ENCODE results near the gene LRRC71. TPM values are rescaled to one million over a fixed set of nuclear protein-coding genes. Genes with fewer than 3 reads are reported as not detected.

The LRRC71 gene
- total RNA-seq, 1 experiment from 2014 or later: not detected

DNA sequence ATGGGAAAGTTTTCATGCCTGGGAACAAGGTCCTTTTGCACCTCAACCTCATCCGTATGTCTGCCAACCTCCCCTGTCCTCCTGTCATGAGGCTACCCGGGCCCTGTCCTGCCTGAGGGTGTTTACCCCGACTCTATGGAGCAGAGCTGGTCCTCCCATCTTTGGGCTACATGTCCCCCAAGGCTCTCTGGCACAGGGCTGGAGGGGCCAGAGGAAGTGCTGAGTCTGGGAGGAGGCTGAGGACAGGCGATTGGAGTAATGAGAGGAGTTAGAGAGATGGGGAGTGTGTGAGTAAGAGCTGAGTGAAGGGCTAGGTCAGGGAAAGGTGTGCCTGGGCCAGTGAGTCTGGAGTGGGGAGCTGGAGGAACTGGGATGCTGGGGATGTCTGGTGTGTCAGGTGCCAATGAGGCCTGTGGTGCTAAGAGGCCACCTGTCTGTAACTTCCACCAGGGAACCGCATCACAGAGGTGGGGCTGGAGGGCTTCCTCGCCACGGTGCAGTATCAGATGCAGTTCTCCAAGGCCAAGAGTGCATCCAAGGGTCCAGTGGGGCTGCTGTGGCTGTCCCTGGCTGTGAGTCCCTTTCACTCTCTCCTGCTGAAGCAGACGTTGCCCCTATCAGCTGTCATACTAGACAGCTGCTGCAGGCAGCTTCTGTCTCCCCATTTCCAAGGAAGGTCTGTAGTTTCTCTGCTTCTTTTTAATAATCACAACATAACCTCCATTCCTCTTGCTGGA lies 11.7 kb downstream of the LRRC71 start:
- Histone ChIP-seq H3K27me3 (replicated peaks) (no peaks in the 10 kb centered on the region), H3K4me1 (replicated peaks) (peaks cover 18% of the 10 kb centered on the region), H3K27ac (no peak overlapping the region), H3K9me3 (replicated peaks) (no peaks in the 10 kb centered on the region), H3K4me3 (no peak overlapping the region), H3K36me3 (peaks cover 10% of the 10 kb centered on the region)
- no peak for DNase-seq (ENCODE audit: low read depth in 1 of 2, low spot score in 2 of 2)

DNA sequence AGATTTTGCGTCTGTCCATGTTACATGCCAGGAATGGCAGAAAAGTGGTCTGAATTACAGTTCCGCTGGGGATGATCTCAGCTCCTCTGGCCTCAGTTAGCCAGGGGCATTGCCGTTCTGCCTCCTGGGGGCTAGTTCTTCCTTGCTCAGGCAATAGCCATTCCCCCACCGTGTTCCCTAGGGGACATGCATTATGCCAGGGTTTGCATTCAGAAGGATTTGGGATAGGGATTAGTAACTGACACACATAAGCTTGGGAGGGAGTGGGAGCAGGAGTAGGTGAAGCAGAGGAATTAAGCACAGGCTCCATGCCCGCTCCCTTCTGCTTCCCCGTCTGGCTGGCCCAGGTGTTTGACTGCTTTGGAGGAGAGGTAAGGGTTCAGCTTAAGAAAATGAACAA lies 12.7 kb downstream of the LRRC71 start:
- H3K4me3 ChIP-seq: no peak overlapping the region
- peaks cover 13% of the 10 kb centered on the region for H3K36me3 ChIP-seq
- no peaks in the 10 kb centered on the region for H3K9me3 ChIP-seq (replicated peaks)
- no peak for DNase-seq (ENCODE audit: low read depth in 1 of 2, low spot score in 2 of 2)
- peaks cover 10% of the 10 kb centered on the region for H3K4me1 ChIP-seq (replicated peaks)
- no peak overlapping the region for H3K27ac ChIP-seq
- no peaks in the 10 kb centered on the region for H3K27me3 ChIP-seq (replicated peaks)

DNA sequence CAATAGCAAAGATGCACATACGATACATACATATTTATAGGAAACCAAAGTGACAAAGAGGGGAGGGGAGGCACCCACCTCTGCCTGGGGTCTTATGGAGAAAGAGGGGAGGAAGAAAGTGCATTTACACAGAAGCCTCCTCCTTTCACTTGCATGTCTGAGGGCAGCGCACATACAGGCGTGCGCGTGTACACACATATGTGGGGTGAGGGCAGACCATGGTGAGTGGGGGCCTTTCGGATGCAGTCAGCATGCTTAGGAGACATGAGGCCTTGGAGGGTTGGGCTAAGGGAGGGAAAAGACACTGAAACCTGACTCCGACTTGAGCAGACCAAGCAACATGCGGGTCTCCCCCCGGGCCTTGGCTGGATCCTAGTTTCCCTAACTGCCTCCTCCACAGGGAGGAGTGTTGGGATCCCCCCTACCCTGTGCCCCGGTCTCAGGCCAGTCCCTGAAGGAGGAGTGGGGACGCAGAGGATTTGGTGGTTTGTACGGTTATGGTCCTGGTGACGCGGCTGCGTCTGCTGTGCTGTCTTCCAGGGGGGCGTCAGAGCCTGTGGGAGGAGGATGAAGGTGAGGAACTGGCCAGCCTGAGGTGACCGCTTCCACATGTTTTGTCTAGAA lies 15.2 kb downstream of the LRRC71 start:
- Histone ChIP-seq H3K36me3 (peaks cover 29% of the 10 kb centered on the region), H3K9me3 (replicated peaks) (no peaks in the 10 kb centered on the region), H3K27ac (no peak overlapping the region), H3K4me1 (replicated peaks) (peaks cover 10% of the 10 kb centered on the region), H3K27me3 (replicated peaks) (no peaks in the 10 kb centered on the region), H3K4me3 (no peak overlapping the region)
- DNase-seq (ENCODE audit: low read depth in 1 of 2, low spot score in 2 of 2): no peak

DNA sequence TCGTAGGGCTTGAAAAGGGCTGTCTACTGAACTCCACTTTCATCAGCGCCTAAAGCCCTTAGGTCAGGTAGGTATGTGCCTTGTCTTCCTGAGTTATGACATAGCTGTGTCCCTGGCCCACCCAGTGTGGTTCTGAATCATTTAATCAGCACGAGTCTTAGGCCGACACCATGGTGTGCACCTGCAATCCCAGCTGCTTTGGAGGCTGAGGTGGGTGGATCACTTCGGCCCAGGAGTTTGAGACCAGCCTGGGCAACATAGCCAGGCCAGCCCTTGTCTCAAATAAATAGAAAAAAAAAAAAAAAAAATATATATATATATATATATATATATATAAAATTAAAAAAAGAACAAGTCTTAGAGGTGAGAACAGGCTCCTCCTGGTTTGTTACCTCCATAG lies 15.8 kb downstream of the LRRC71 start:
- no peaks in the 10 kb centered on the region for H3K27me3 ChIP-seq (replicated peaks)
- no peak overlapping the region for H3K27ac ChIP-seq
- DNase-seq (ENCODE audit: low read depth in 1 of 2, low spot score in 2 of 2): no peak
- peaks cover 32% of the 10 kb centered on the region for H3K36me3 ChIP-seq
- no peak overlapping the region for H3K4me3 ChIP-seq
- H3K4me1 ChIP-seq (replicated peaks): peaks cover 7% of the 10 kb centered on the region
- no peaks in the 10 kb centered on the region for H3K9me3 ChIP-seq (replicated peaks)

DNA sequence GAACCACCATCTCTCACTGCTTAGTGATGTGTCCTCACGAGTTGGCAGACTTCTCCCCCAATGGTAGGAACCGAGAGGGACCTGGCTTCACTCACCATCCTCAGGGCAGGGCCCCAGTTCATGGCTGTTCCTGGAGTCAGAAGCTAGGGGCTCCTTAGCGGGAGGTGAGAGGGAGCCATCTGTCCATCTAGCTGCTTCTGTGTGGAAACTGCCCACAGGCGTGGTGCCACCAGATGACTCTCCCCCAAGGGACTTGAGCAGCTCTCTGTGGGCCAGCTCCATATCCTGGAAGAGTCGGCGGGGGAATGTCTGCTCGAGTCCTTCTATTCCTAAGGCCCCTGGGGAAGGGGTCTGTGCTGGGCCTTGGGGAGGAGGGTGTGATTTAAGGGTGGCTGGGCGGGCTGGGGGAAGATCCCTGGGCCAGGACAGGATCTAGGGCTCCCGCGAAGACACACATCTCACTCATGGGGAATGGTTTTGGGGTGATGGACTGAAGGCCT lies 16.3 kb downstream of the LRRC71 start:
- no peak for DNase-seq (ENCODE audit: low read depth in 1 of 2, low spot score in 2 of 2)
- Histone ChIP-seq H3K9me3 (replicated peaks) (no peaks in the 10 kb centered on the region), H3K4me1 (replicated peaks) (peaks cover 3% of the 10 kb centered on the region), H3K27me3 (replicated peaks) (no peaks in the 10 kb centered on the region), H3K36me3 (peaks cover 38% of the 10 kb centered on the region), H3K27ac (no peak overlapping the region), H3K4me3 (no peak overlapping the region)

DNA sequence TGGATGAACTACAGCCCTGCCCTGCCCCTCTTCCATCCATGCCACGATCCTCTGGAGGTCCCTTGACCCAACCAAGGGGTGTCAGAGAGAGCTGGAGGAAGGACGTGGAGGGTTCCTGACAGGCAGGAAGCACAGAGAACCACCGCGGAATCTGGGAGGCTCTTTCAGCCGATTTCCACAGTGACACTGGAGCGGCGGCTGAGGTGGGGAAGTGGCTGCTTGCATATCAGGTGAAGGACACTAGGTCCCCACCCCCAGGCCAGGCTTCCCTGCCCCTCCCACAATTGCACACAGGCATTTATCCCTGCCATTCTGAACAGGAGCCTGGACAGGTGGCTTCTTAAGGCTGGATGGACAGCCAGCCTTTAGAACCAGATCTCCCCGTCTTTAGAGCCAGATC lies 17.5 kb downstream of the LRRC71 start:
- H3K4me1 ChIP-seq (replicated peaks): no peaks in the 10 kb centered on the region
- DNase-seq (ENCODE audit: low read depth in 1 of 2, low spot score in 2 of 2): no peak

DNA sequence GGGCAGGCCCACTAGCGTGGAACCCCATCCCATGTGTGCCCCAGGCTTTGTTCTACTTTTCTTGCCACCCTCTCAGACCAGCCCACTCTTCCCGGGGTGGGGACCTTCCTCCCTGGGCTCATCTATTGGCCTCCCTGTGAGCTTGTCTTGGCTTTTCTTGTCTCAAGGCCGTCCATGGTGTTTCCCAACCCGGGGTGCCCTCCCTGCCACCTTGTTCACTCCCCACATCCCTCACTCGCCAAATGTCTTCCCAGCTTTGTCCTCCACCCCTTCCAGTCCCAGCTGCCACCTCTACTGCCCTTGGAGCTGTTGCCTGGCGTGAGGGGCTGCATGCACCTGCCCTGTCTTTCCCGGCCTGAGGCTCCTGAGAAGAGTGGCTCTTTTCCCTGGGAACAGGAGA lies 18.4 kb downstream of the LRRC71 start:
- Histone ChIP-seq H3K27ac (no peak overlapping the region), H3K36me3 (peaks cover 55% of the 10 kb centered on the region), H3K9me3 (replicated peaks) (no peaks in the 10 kb centered on the region), H3K4me3 (no peak overlapping the region), H3K27me3 (replicated peaks) (no peaks in the 10 kb centered on the region), H3K4me1 (replicated peaks) (no peaks in the 10 kb centered on the region)
- DNase-seq (ENCODE audit: low read depth in 1 of 2, low spot score in 2 of 2): no peak

More for the DNA sequence above, 17.5 kb downstream of the LRRC71 start:
- no peaks in the 10 kb centered on the region for H3K27me3 ChIP-seq (replicated peaks)
- no peaks in the 10 kb centered on the region for H3K9me3 ChIP-seq (replicated peaks)
- no peak overlapping the region for H3K27ac ChIP-seq
- H3K36me3 ChIP-seq: peaks cover 48% of the 10 kb centered on the region
- H3K4me3 ChIP-seq: no peak overlapping the region

DNA sequence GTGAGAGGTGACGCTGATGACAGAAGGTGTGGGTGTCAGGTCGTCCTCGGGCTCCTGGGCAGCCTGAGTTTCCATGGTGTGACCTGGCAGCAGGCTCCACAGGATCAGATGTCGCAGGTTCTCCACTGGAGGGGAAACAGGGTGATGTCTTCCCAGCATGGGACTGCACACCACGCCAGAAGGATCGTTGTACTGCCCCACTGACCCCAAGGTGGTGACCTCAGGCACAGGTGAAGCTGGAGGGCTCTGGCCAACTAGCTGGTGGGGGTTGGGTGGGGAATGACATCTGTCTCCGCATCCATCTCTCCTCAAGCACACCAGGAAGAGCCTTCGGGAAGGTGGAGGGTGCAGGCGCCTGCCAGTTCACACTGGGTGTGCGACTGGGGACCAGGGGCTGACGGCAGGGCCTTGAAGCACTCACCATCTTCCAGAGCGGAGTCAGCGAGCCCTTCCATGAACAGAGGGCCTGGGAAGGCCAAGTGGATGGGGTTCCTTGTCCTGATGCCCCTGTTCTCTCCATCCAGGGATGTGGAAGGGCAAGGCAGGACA lies 19.4 kb downstream of the LRRC71 start:
- Histone ChIP-seq H3K36me3 (peaks cover 56% of the 10 kb centered on the region), H3K27ac (no peak overlapping the region), H3K27me3 (replicated peaks) (no peaks in the 10 kb centered on the region), H3K4me1 (replicated peaks) (no peaks in the 10 kb centered on the region), H3K9me3 (replicated peaks) (no peaks in the 10 kb centered on the region), H3K4me3 (no peak overlapping the region)
- DNase-seq (ENCODE audit: low read depth in 1 of 2, low spot score in 2 of 2): no peak

DNA sequence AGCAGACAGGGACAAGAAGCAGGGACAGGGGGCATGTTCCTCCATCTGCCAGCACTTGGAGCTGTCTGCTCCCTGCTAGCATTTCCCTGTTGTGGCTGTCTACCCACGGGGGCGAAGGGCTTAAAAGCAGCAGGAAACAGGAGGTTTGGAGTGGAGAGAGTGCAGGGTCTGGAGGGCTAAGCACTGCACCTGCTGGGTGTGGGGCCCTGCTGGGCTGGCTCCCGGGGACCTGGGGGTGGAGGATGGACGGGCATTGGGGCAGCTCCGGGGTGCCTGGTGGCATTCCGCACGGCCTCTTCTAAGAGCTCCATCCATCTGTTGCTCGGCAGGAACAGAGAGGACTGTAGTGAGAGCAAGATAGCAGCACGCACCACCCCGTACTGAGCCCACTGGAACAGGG lies 21.2 kb downstream of the LRRC71 start:
- no peaks in the 10 kb centered on the region for H3K9me3 ChIP-seq (replicated peaks)
- peaks cover 69% of the 10 kb centered on the region for H3K36me3 ChIP-seq
- no peak overlapping the region for H3K4me3 ChIP-seq
- no peaks in the 10 kb centered on the region for H3K4me1 ChIP-seq (replicated peaks)
- no peaks in the 10 kb centered on the region for H3K27me3 ChIP-seq (replicated peaks)
- no peak overlapping the region for H3K27ac ChIP-seq
- DNase-seq (ENCODE audit: low read depth in 1 of 2, low spot score in 2 of 2): no peak

DNA sequence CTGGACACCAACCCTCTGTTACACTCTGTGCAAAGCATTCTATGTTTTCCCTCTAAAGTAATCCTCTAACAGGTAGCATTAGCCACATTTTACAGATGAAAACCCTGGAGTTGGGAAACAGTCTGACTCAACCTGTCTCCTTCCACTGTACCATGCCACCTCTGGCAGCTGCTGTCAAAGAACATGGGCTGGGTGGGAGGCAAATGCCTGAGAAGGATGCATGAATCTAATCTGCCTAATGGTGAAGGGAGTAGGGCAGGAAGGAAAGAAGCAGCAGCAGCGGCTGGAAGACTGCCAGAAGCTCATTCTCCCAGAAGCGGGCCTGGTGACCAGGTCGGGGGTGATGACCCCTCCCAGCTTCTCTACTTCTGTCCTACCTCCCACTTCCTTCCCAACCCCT lies 21.7 kb downstream of the LRRC71 start:
- DNase-seq (ENCODE audit: low read depth in 1 of 2, low spot score in 2 of 2): no peak
- Histone ChIP-seq H3K36me3 (peaks cover 69% of the 10 kb centered on the region), H3K27ac (no peak overlapping the region), H3K4me3 (no peak overlapping the region), H3K9me3 (replicated peaks) (no peaks in the 10 kb centered on the region), H3K27me3 (replicated peaks) (no peaks in the 10 kb centered on the region), H3K4me1 (replicated peaks) (no peaks in the 10 kb centered on the region)

DNA sequence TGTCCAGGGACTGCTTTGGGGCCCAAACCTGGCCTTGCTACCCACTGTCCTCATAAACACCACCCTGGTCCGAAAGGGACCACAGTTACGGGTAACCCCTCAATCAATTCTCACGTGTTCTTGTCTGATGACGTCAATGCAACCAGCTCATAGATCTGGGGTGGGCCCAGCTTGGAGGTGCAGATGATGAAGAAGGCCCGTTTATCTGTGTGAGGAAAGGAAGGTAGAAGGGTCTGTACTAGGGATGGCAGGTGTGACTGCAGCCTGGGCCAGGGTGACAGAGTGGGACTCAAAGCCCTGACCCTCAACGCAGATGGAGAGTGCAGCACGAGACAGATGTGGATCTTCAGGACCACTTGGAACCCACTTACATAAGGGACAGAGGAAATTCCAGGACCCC lies 22.1 kb downstream of the LRRC71 start:
- no peak for DNase-seq (ENCODE audit: low read depth in 1 of 2, low spot score in 2 of 2)
- Histone ChIP-seq H3K4me1 (replicated peaks) (no peaks in the 10 kb centered on the region), H3K4me3 (no peak overlapping the region), H3K27ac (no peak overlapping the region), H3K27me3 (replicated peaks) (no peaks in the 10 kb centered on the region), H3K36me3 (peaks cover 71% of the 10 kb centered on the region), H3K9me3 (replicated peaks) (no peaks in the 10 kb centered on the region)

DNA sequence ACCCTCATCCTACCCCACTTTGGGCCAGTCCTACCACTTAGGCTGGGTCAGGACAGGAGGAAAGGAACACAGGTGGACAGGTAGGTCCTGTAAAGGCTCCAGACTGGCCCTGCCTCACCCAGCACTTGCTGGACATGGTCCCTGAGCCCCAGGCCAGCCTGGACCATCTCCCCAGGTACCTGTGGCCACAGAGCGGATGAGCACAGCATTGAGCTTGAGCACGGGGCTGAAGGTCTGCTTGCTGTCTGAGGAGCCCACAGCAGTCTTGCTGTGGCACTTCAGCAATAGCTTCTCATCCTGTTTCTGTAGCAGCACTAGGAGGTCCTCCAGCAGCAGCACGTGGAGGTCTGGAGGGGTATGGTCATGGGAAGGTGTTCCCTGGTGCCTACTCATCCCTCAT lies 23.3 kb downstream of the LRRC71 start:
- H3K4me3 ChIP-seq: no peak overlapping the region
- no peak for DNase-seq (ENCODE audit: low read depth in 1 of 2, low spot score in 2 of 2)
- H3K4me1 ChIP-seq (replicated peaks): no peaks in the 10 kb centered on the region
- H3K27ac ChIP-seq: no peak overlapping the region
- H3K9me3 ChIP-seq (replicated peaks): no peaks in the 10 kb centered on the region
- peaks cover 78% of the 10 kb centered on the region for H3K36me3 ChIP-seq
- H3K27me3 ChIP-seq (replicated peaks): no peaks in the 10 kb centered on the region

DNA sequence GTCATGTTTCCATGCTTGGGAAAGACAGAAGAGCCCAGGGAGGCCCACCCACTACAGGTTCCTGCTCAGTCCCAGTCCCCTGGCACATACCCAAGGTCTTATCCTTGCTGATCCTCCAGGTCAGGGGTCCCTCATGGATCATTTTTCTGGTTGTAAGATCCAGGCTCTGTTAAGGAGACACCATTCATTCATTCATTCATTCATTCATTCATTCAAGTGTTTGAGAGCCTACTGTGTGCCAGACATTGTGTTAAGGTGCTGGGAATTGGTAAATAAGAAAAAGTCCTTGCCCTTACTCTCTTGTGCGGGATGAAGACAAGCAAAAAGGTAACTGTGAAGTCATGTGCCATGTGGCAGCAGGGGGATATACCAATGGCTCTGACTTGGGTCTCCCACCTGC lies 23.8 kb downstream of the LRRC71 start:
- no peak for DNase-seq (ENCODE audit: low read depth in 1 of 2, low spot score in 2 of 2)
- Histone ChIP-seq H3K4me3 (no peak overlapping the region), H3K9me3 (replicated peaks) (no peaks in the 10 kb centered on the region), H3K36me3 (peaks cover 76% of the 10 kb centered on the region), H3K27me3 (replicated peaks) (no peaks in the 10 kb centered on the region), H3K27ac (no peak overlapping the region), H3K4me1 (replicated peaks) (no peaks in the 10 kb centered on the region)

DNA sequence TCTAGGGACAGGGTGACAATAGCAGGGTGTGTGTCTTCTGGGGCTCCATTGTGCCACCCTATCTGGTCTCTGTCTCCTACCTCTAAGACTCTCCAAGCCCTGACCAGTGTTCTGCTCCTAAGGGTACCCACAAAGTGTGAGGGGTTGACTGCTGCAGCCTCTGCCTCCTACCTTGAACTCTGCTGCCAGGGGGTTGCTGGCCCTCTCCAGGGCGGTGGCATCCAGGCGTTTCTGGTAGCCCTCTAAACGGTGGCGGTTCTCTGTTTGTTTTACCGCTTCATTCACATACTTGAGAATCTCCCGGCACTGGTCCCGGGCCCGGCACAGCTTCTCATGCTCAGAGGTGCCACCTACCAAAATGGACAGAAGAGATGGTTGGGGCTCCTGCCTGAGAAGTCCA lies 24.4 kb downstream of the LRRC71 start:
- Histone ChIP-seq H3K9me3 (replicated peaks) (no peaks in the 10 kb centered on the region), H3K4me3 (no peak overlapping the region), H3K36me3 (peaks cover 75% of the 10 kb centered on the region), H3K27ac (no peak overlapping the region), H3K27me3 (replicated peaks) (no peaks in the 10 kb centered on the region), H3K4me1 (replicated peaks) (no peaks in the 10 kb centered on the region)
- no peak for DNase-seq (ENCODE audit: low read depth in 1 of 2, low spot score in 2 of 2)
